ENCODE measurements around the gene SNHG17.
"Not testable (repeated sequence)": the region's sequence is repeated elsewhere in the genome, so short reads cannot be mapped to it uniquely, and the experiment has no call there.

SNHG17 gene

GRCh38 chr20:38434770-38435554, at the start of gene SNHG17:
Gene SNHG17, minus strand, starts transcription at chr20:38435328.
- DNase-seq (ENCODE audit: low read depth), result peak; percentile 93

GRCh38 chr20:38479596-38479995, 44.5 kb upstream of the SNHG17 start:
- DNase-seq (ENCODE audit: low read depth), result no peak

GRCh38 chr20:38477747-38478146, 42.6 kb upstream of the SNHG17 start:
- DNase-seq (ENCODE audit: low read depth), result no peak

GRCh38 chr20:38473367-38473795, 38.3 kb upstream of the SNHG17 start:
- DNase-seq (ENCODE audit: low read depth), result peak; percentile 30

- peak; percentile 96 for DNase-seq (ENCODE audit: low read depth)
Observed at GRCh38 chr20:38472513-38473366, 37.6 kb upstream of the SNHG17 start, which contains the start of gene RALGAPB. Gene RALGAPB, plus strand, starts transcription at chr20:38472843. Its CDS starts 15,590 bp downstream, at chr20:38488433.

- DNase-seq (ENCODE audit: low read depth), result no peak
Observed at GRCh38 chr20:38471987-38472512, 36.9 kb upstream of the SNHG17 start.

- DNase-seq (ENCODE audit: low read depth), result no peak
Observed at GRCh38 chr20:38471245-38471644, 36.1 kb upstream of the SNHG17 start.

GRCh38 chr20:38466983-38467382, 31.9 kb upstream of the SNHG17 start:
- DNase-seq (ENCODE audit: low read depth), result no peak

GRCh38 chr20:38466171-38466570, 31.0 kb upstream of the SNHG17 start:
- DNase-seq (ENCODE audit: low read depth), result no peak

GRCh38 chr20:38461569-38461968, 26.4 kb upstream of the SNHG17 start:
- DNase-seq (ENCODE audit: low read depth), result not testable (repeated sequence)

GRCh38 chr20:38461167-38461566, 26.0 kb upstream of the SNHG17 start:
- DNase-seq (ENCODE audit: low read depth), result not testable (repeated sequence)

GRCh38 chr20:38460631-38461030, 25.5 kb upstream of the SNHG17 start:
- DNase-seq (ENCODE audit: low read depth), result not testable (repeated sequence)

- DNase-seq (ENCODE audit: low read depth), result peak; percentile 92
Observed at GRCh38 chr20:38460040-38460623, 25.0 kb upstream of the SNHG17 start.

- DNase-seq (ENCODE audit: low read depth), result no peak
Observed at GRCh38 chr20:38458314-38458713, 23.2 kb upstream of the SNHG17 start.

- no peak for DNase-seq (ENCODE audit: low read depth)
Observed at GRCh38 chr20:38454556-38455473, 19.7 kb upstream of the SNHG17 start.

GRCh38 chr20:38453941-38454340, 18.8 kb upstream of the SNHG17 start:
- DNase-seq (ENCODE audit: low read depth), result peak; percentile 45

- peak; percentile 78 for DNase-seq (ENCODE audit: low read depth)
Observed at GRCh38 chr20:38452880-38453624, 17.9 kb upstream of the SNHG17 start.

GRCh38 chr20:38450412-38450975, 15.4 kb upstream of the SNHG17 start:
- peak; percentile 63 for DNase-seq (ENCODE audit: low read depth)

- no peak for DNase-seq (ENCODE audit: low read depth)
Observed at GRCh38 chr20:38449046-38449445, 13.9 kb upstream of the SNHG17 start.
